ENCODE results near the gene RAB11A. TPM values are rescaled to one million over a fixed set of nuclear protein-coding genes. Genes with fewer than 3 reads are reported as not detected.

RAB11A gene
- total RNA-seq, 1 donor from 2014 or later = 98.2 TPM

GRCh38 chr15:65914981-65915925 is 46.0 kb downstream of the RAB11A start:
- intact Hi-C loops (cut with micrococcal nuclease) = no loop called here
- CTCF ChIA-PET = no interaction called here
- Mint-ChIP-seq H3K36me3 (ENCODE audit: low read depth) (peaks cover 11% of the 10 kb centered on the region), H3K27ac (no peak overlapping the region), H3K4me3 (no peak overlapping the region), H3K27me3 (no peaks in the 10 kb centered on the region), H3K9me3 (no peaks in the 10 kb centered on the region), H3K4me1 (peaks cover 56% of the 10 kb centered on the region)
- no peak for TF ChIP-seq CTCF (IDR thresholded peaks at IDR 0.05)
- DNase-seq = no peak
- no peak for ATAC-seq (ENCODE audit: low read depth)
- POLR2A ChIA-PET = interaction anchor here (0.6 to 0.9 kb wide), 3 partner anchors 46 to 1081 kb away, joined by 3 to 6 read pairs (median 6); partner anchors contain the start of gene RAB11A

GRCh38 chr15:65916041-65916663 is 46.9 kb downstream of the RAB11A start:
- intact Hi-C loops (cut with micrococcal nuclease) = loop anchor here (2.0 kb wide), 1 partner anchor 47 kb away; the partner anchor contains the start of gene RAB11A
- peaks cover 7% of the 10 kb centered on the region for H3K36me3 Mint-ChIP-seq (ENCODE audit: low read depth)
- ChIA-PET POLR2A (interaction anchor here (0.9 to 2.8 kb wide), 3 partner anchors 14 to 47 kb away, joined by 3 to 23 read pairs (median 11); partner anchors contain the start of gene RAB11A), CTCF (interaction anchor here (0.7 kb wide), 1 partner anchor 277 kb away, joined by 3 read pairs; no protein-coding TSS in a partner anchor)
- no peak overlapping the region for H3K27ac Mint-ChIP-seq
- no peaks in the 10 kb centered on the region for H3K27me3 Mint-ChIP-seq
- TF ChIP-seq CTCF (IDR thresholded peaks at IDR 0.05) = no peak
- DNase-seq (no peak), ATAC-seq (ENCODE audit: low read depth) (no peak)
- no peaks in the 10 kb centered on the region for H3K9me3 Mint-ChIP-seq
- no peak overlapping the region for H3K4me3 Mint-ChIP-seq
- peaks cover 65% of the 10 kb centered on the region for H3K4me1 Mint-ChIP-seq

GRCh38 chr15:65916664-65917406 is 47.5 kb downstream of the RAB11A start:
- no peaks in the 10 kb centered on the region for H3K9me3 Mint-ChIP-seq
- H3K4me1 Mint-ChIP-seq = peaks cover 72% of the 10 kb centered on the region
- POLR2A ChIA-PET = interaction anchor here (0.5 to 2.8 kb wide), 5 partner anchors 15 to 339 kb away, joined by 3 to 23 read pairs (median 5); partner anchors contain the start of genes DENND4A and RAB11A
- H3K36me3 Mint-ChIP-seq (ENCODE audit: low read depth) = peaks cover 4% of the 10 kb centered on the region
- peak overlapping the region; percentile 69 for H3K4me3 Mint-ChIP-seq
- no peaks in the 10 kb centered on the region for H3K27me3 Mint-ChIP-seq
- peak; percentile 64 for DNase-seq
- peak; percentile 91 for ATAC-seq (ENCODE audit: low read depth)
- CTCF ChIA-PET = interaction anchor here (0.7 to 1.1 kb wide), 4 partner anchors 15 to 278 kb away, joined by 3 to 6 read pairs (median 4); no protein-coding TSS in a partner anchor
- H3K27ac Mint-ChIP-seq = peak overlapping the region; percentile 64
- no peak for TF ChIP-seq CTCF (IDR thresholded peaks at IDR 0.05)
- intact Hi-C loops (cut with micrococcal nuclease) = loop anchor here (1.0 to 2.0 kb wide), 3 partner anchors 15 to 98 kb away; partner anchors contain the start of gene RAB11A

- DNase-seq = no peak
- Mint-ChIP-seq H3K4me1 (peaks cover 78% of the 10 kb centered on the region), H3K4me3 (peak overlapping the region; percentile 69), H3K36me3 (ENCODE audit: low read depth) (peaks cover 2% of the 10 kb centered on the region), H3K27me3 (no peaks in the 10 kb centered on the region), H3K27ac (peak overlapping the region; percentile 64), H3K9me3 (no peaks in the 10 kb centered on the region)
- ChIA-PET CTCF (interaction anchor here (0.8 to 1.1 kb wide), 3 partner anchors 16 to 65 kb away, joined by 3 to 6 read pairs (median 4); no protein-coding TSS in a partner anchor), POLR2A (interaction anchor here (0.5 to 2.8 kb wide), 5 partner anchors 15 to 339 kb away, joined by 3 to 23 read pairs (median 5); partner anchors contain the start of genes DENND4A and RAB11A)
- intact Hi-C loops (cut with micrococcal nuclease) = loop anchor here (1.0 to 2.0 kb wide), 3 partner anchors 15 to 98 kb away; partner anchors contain the start of gene RAB11A
- ATAC-seq (ENCODE audit: low read depth) = no peak
- TF ChIP-seq CTCF (IDR thresholded peaks at IDR 0.05) = no peak
Measured at GRCh38 chr15:65917407-65917756, 48.1 kb downstream of the RAB11A start.
